Spinal cord (tissue), 10 donors: Measurements from ENCODE around the gene OLFM4. TPM values are rescaled to one million over a fixed set of nuclear protein-coding genes. Genes with fewer than 3 reads are reported as not detected.

Source experiments
- DNase-seq, 6 donors: peaks; one replicate each; pipeline versions ENCODE4 v3.0.0 to v3.0.0-alpha.2; 2013 to 2015; ENCODE audit warnings: low spot score in 6 of 6, low read depth in 4 of 6
- H3K27ac ChIP-seq: one replicate; pipeline ENCODE4 v1.5.1; 2013; ENCODE audit warnings: low read depth, low read length, control low read depth
- H3K27me3 ChIP-seq: one replicate; pipeline ENCODE4 v1.6.1; 2013; ENCODE audit warnings: low read length; ENCODE audit not compliant: control insufficient read depth, insufficient read depth
- H3K36me3 ChIP-seq: one replicate; pipeline ENCODE4 v1.6.1; 2013; ENCODE audit warnings: low read length; ENCODE audit not compliant: control insufficient read depth, insufficient read depth
- H3K4me1 ChIP-seq: one replicate; pipeline ENCODE4 v1.6.1; 2013; ENCODE audit warnings: low read length; ENCODE audit not compliant: control insufficient read depth, insufficient read depth
- H3K4me3 ChIP-seq: one replicate; pipeline ENCODE4 v1.5.1; 2013; ENCODE audit warnings: low read depth, low read length, control low read depth
- H3K9me3 ChIP-seq: one replicate; pipeline ENCODE4 v1.6.1; 2013; ENCODE audit warnings: low read length; ENCODE audit not compliant: control insufficient read depth, insufficient read depth
- whole genome bisulfite sequencing: methylation state at CpG from one replicate; pipeline ENCODE4 v1.1.5; 2013; ENCODE audit warnings: missing lambda C conversion rate; ENCODE audit not compliant: insufficient coverage; 5-methylcytosine and 5-hydroxymethylcytosine counted together
- polyA plus RNA-seq, 2 donors: library from polyadenylated mRNA; unstranded; fragments of 120-200 nt; gene quantifications; one replicate each; pipeline ENCODE4 v1.2.1, GENCODE V29; 2013; ENCODE audit not compliant: insufficient read length in 2 of 2
- total RNA-seq, 2 donors: library from RNA; depleted of rRNA in 1 of 2; stranded (reverse); fragments of 120-200 nt in 1 of 2; fragments of >200 nt in 1 of 2; gene quantifications; one replicate each; pipeline versions ENCODE4 v1.2.3 to v1.2.4, GENCODE V29; 2013 to 2014
- donor health status: healthy.

The OLFM4 gene
- total and polyA plus RNA-seq, 4 donors: 0.43 to 38.6 (median 1.1) TPM

DNA sequence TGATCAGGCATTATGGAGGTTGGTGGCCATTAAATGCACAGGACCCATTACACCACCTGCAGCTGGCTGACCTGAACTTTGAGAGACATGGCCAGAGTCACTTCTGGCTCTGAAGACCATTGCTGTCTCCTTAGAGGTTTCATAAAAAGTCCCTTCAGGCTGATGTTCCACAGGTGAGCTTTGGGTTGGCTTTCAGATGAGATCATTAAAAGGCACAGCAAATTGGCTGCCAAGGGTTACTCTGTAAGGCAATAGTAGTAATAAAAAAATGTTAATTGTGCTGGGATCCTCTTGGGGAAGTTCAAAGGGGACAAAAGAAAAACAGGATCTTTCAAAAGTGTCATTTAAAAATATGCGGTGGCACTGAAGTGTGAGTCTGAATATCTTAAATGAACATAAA lies 4.2 kb downstream of the OLFM4 start:
- Histone ChIP-seq H3K4me3 (no peak overlapping the region), H3K36me3 (no peaks in the 10 kb centered on the region), H3K27ac (no peak overlapping the region), H3K4me1 (no peaks in the 10 kb centered on the region), H3K27me3 (no peaks in the 10 kb centered on the region), H3K9me3 (no peaks in the 10 kb centered on the region)
- no CpG with 5 or more reads among the region's 1 CpG for WGBS
- no peak for DNase-seq

GRCh38 chr13:53038993-53039392 lies 10.4 kb downstream of the OLFM4 start:
- WGBS: 100% methylated on average over 1 of the region's 1 CpG
- DNase-seq: peak in 1 of 6 donors; percentile 36
- H3K27me3 ChIP-seq: no peaks in the 10 kb centered on the region
- H3K9me3 ChIP-seq: no peaks in the 10 kb centered on the region
- H3K4me1 ChIP-seq: no peaks in the 10 kb centered on the region
- no peak overlapping the region for H3K27ac ChIP-seq
- H3K36me3 ChIP-seq: no peaks in the 10 kb centered on the region
- H3K4me3 ChIP-seq: no peak overlapping the region

- H3K36me3 ChIP-seq: no peaks in the 10 kb centered on the region
- WGBS: 100% methylated on average over 2 of the region's 3 CpGs
- no peaks in the 10 kb centered on the region for H3K9me3 ChIP-seq
- no peaks in the 10 kb centered on the region for H3K27me3 ChIP-seq
- no peak overlapping the region for H3K4me3 ChIP-seq
- H3K27ac ChIP-seq: no peak overlapping the region
- no peaks in the 10 kb centered on the region for H3K4me1 ChIP-seq
- DNase-seq: no peak
Measured at GRCh38 chr13:53041968-53042516, 13.4 kb downstream of the OLFM4 start.

DNA sequence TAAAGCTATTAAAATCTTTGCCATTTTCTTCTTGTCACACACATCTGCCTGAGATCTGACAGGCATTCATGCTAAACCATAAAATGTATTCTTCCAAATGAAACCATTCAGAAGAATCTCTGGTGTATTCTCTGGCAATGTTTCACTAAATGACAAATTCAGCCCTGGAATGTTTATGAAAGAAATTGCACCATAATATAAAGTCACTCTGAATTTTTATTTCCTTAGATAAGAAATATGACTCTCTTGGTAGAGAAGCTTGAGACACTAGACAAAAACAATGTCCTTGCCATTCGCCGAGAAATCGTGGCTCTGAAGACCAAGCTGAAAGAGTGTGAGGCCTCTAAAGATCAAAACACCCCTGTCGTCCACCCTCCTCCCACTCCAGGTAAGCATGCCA lies 14.3 kb downstream of the OLFM4 start:
- H3K27ac ChIP-seq: no peak overlapping the region
- no peaks in the 10 kb centered on the region for H3K27me3 ChIP-seq
- H3K4me3 ChIP-seq: no peak overlapping the region
- 80% methylated on average over 3 of the region's 4 CpGs for WGBS
- H3K9me3 ChIP-seq: no peaks in the 10 kb centered on the region
- no peaks in the 10 kb centered on the region for H3K36me3 ChIP-seq
- DNase-seq: peak in 1 of 6 donors; percentile 68
- H3K4me1 ChIP-seq: no peaks in the 10 kb centered on the region

DNA sequence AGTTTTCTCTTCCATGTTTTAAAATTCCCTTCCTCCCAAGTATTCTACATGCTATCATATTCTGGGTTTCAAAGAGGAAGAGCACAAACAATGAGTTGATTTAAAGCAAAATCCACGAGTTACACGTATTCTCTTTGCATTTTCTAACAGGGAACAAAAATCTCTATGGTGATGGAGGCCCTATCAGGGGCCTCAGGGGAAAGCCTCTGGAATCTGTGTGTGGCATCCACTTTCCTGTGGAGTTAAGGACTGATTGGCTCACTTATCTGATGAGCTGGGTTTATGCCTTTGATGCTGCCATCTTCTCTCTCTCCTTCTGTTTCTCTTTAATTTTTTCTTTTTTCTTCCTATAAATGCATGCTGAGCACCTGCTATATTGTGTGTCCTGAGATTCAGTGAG lies 14.8 kb downstream of the OLFM4 start:
- H3K36me3 ChIP-seq: no peaks in the 10 kb centered on the region
- DNase-seq: peak in 1 of 6 donors; percentile 59
- H3K4me3 ChIP-seq: no peak overlapping the region
- no peaks in the 10 kb centered on the region for H3K4me1 ChIP-seq
- no CpG with 5 or more reads among the region's 2 CpGs for WGBS
- no peak overlapping the region for H3K27ac ChIP-seq
- no peaks in the 10 kb centered on the region for H3K27me3 ChIP-seq
- no peaks in the 10 kb centered on the region for H3K9me3 ChIP-seq

DNA sequence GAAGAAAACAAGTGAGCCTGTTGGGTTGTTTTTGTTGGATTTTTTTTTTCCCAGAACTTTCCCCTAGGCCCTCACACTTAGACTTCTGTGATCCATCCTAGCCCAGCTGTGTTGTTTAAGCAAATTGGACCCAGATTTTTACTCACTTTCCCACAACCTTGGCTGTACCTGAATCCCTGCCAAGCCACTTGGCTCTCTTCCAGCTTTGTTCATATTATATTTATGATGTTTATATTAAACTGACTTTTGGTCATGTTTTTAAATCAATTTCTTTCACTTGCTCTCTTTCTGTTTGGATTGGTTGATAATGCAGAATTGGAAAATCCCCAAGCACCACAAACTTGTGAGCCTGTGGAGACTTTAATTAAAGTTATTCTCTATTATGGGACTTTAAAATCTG lies 16.6 kb downstream of the OLFM4 start:
- Histone ChIP-seq H3K4me1 (no peaks in the 10 kb centered on the region), H3K4me3 (no peak overlapping the region), H3K9me3 (no peaks in the 10 kb centered on the region), H3K27ac (no peak overlapping the region), H3K27me3 (no peaks in the 10 kb centered on the region), H3K36me3 (no peaks in the 10 kb centered on the region)
- peak in 3 of 6 donors; percentile 65 to 84 (median 66) for DNase-seq

GRCh38 chr13:53048880-53049279 lies 20.3 kb downstream of the OLFM4 start:
- 100% methylated on average over 2 of the region's 4 CpGs for WGBS
- Histone ChIP-seq H3K4me1 (no peaks in the 10 kb centered on the region), H3K4me3 (no peak overlapping the region), H3K27me3 (no peaks in the 10 kb centered on the region), H3K27ac (no peak overlapping the region), H3K36me3 (no peaks in the 10 kb centered on the region), H3K9me3 (no peaks in the 10 kb centered on the region)
- no peak for DNase-seq

DNA sequence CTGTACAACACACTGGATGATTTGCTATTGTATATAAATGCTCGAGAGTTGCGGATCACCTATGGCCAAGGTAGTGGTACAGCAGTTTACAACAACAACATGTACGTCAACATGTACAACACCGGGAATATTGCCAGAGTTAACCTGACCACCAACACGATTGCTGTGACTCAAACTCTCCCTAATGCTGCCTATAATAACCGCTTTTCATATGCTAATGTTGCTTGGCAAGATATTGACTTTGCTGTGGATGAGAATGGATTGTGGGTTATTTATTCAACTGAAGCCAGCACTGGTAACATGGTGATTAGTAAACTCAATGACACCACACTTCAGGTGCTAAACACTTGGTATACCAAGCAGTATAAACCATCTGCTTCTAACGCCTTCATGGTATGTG lies 21.5 kb downstream of the OLFM4 start:
- Histone ChIP-seq H3K36me3 (no peaks in the 10 kb centered on the region), H3K27ac (no peak overlapping the region), H3K4me1 (no peaks in the 10 kb centered on the region), H3K9me3 (no peaks in the 10 kb centered on the region), H3K4me3 (no peak overlapping the region), H3K27me3 (no peaks in the 10 kb centered on the region)
- peak in 1 of 6 donors; percentile 63 for DNase-seq
- WGBS: no CpG with 5 or more reads among the region's 7 CpGs

GRCh38 chr13:53052675-53053074 lies 24.1 kb downstream of the OLFM4 start:
- H3K4me3 ChIP-seq: no peak overlapping the region
- peak overlapping the region; percentile 10 for H3K27ac ChIP-seq
- H3K4me1 ChIP-seq: no peaks in the 10 kb centered on the region
- DNase-seq: peak in 3 of 6 donors; percentile 46 to 80 (median 75)
- no peaks in the 10 kb centered on the region for H3K9me3 ChIP-seq
- no peaks in the 10 kb centered on the region for H3K27me3 ChIP-seq
- WGBS: no CpG with 5 or more reads among the region's 2 CpGs
- H3K36me3 ChIP-seq: no peaks in the 10 kb centered on the region

DNA sequence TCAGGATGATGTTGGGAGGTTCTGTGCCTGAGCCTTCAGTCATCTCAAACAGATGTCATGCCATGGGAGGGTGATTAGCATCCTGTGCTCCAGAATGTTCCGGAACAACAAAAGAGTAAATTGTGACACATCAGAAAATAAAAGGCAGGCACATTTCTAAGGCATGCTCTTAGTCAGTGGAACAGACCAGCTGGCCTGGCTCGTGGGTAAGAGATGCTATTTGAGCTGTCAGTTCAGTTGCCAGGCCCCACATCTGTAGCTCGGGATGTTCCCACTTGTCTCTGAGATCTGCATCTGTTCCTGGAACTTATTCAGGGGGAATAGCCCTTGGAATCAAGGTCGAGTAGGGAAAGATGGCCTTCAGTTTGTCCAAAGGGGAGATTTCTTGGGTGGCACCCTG lies 26.0 kb downstream of the OLFM4 start:
- Histone ChIP-seq H3K27me3 (no peaks in the 10 kb centered on the region), H3K27ac (no peak overlapping the region), H3K4me1 (peaks cover 4% of the 10 kb centered on the region), H3K36me3 (no peaks in the 10 kb centered on the region), H3K4me3 (no peak overlapping the region), H3K9me3 (no peaks in the 10 kb centered on the region)
- 75% methylated on average over 4 of the region's 4 CpGs for WGBS
- DNase-seq: no peak
